KOPT-K1 (cell line): ENCODE results near the gene FGF3.

ENCODE experiments used
- H3K27ac ChIP-seq: fragments of 200-600 bp; sonication (generic); 2 replicates; pipeline ENCODE4 v1.5.1; 2016; ENCODE audit warnings: antibody characterized with exemption, mild to moderate bottlenecking, low read depth, low read length; ENCODE audit not compliant: poor library complexity, severe bottlenecking
- H3K36me3 ChIP-seq: fragments of 200-600 bp; sonication (generic); 2 replicates; pipeline ENCODE4 v1.5.1; 2017; ENCODE audit warnings: antibody characterized with exemption, mild to moderate bottlenecking, low read length, moderate library complexity; ENCODE audit not compliant: insufficient read depth
- H3K9me3 ChIP-seq: fragments of 200-600 bp; sonication (generic); 2 replicates; pipeline ENCODE4 v1.5.1; 2017; ENCODE audit warnings: antibody characterized with exemption, low read length, mild to moderate bottlenecking; ENCODE audit not compliant: insufficient read depth, poor library complexity, severe bottlenecking

FGF3 gene

DNA sequence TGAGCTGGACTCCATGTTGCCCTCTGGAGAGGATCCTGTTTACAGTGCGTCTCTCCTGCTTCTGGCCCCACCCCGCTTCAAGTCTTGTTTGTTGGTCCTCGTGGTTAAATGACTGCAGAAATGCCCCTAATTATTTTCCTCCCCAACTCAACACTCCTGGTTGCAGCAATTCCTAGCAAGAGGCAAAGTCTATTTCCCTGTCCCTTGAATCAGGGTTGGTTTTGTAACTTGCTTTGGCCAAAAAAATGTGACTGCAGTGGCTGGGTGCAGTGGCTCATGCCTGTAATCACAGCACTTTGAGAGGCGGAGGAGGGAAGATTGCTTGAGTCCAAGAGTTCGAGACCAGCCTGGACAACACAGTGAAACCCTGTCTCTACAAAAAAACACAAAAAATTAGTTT, 41.0 kb upstream of the FGF3 start:
- no peaks in the 10 kb centered on the region for H3K9me3 ChIP-seq

GRCh38 chr11:69859275-69859934, 40.2 kb upstream of the FGF3 start:
- Histone ChIP-seq H3K9me3 (no peaks in the 10 kb centered on the region), H3K27ac (no peak overlapping the region), H3K36me3 (no peaks in the 10 kb centered on the region)

More for the DNA sequence above, 41.0 kb upstream of the FGF3 start:
- H3K27ac ChIP-seq: no peak overlapping the region
- no peaks in the 10 kb centered on the region for H3K36me3 ChIP-seq

DNA sequence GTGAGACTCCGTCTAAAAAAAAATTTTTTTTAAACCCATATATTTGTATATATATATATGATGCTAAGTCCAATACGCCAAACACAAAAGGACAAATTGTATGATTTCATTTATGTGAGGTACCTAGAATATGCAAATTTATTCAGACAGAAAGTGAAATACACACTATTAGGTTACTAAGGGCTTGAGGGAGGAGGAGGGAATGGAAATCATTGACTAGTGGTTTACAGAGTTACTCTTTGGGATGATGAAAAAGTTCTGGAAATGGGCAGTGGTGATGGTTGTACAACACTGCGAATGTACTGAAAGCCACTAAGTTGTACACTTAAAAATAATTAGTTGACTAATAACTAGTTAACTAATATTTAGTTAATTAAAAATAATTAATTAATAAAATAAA, 36.2 kb upstream of the FGF3 start:
- no peaks in the 10 kb centered on the region for H3K36me3 ChIP-seq
- H3K9me3 ChIP-seq: peaks cover 22% of the 10 kb centered on the region
- H3K27ac ChIP-seq: no peak overlapping the region

GRCh38 chr11:69854713-69855112, 35.5 kb upstream of the FGF3 start:
- H3K36me3 ChIP-seq: no peaks in the 10 kb centered on the region
- H3K27ac ChIP-seq: no peak overlapping the region
- peaks cover 22% of the 10 kb centered on the region for H3K9me3 ChIP-seq

DNA sequence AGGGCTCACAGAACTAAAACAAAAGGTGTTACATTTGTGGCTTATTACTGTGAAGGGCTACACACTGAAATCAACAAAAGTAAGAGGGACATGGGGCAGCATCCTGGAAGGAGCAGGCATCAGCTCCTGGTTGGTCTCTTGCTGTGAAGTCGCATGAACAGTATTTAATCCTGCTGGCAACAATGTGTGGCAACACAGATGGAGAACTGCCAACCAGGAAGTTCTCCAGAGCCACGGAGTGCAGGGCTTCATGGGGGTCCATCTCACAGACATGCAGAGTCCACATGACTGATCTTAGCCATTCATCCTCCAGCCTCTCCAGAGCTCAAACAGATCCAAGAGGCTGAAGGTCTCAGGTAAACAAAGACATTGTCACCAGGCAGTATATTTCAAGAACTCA, 32.8 kb upstream of the FGF3 start:
- Histone ChIP-seq H3K27ac (no peak overlapping the region), H3K36me3 (no peaks in the 10 kb centered on the region), H3K9me3 (peaks cover 22% of the 10 kb centered on the region)

DNA sequence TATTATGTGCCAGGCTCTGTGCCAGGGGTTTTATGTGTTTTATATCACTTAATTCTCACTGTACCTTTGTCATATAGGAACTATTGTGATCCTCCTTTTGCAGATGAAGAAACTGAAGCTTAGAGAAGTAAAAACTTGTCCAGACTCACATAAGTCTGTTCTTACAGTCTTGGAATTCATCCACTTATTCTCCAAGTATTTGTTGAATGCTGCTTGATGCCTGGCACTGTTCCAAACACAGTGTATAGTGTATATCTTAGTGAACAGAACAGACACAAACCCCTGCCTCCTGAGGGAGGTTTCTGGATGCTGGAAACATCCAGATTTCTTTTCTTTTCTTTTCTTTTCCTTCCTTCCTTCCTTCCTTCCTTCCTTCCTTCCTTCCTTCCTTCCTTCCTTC, 29.0 kb upstream of the FGF3 start:
- Histone ChIP-seq H3K27ac (no peak overlapping the region), H3K9me3 (peaks cover 15% of the 10 kb centered on the region), H3K36me3 (no peaks in the 10 kb centered on the region)

DNA sequence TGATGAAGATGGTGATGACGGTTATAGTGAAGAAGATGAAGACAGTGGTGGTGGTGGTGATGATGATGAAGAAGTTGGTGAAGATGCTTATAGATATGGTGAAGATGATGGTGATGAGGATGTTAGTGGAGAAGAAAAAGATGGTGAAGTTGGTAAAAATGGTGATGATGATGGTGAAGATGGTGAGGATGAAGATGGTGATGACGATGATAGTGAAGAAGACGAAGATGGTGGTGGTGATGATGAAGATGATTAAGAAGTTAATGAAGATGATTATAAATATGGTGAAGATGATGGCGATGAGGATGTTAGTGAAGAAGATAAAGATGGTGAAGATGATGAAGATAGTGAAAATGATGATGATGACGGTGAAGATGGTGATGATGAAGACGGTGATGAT, 25.2 kb upstream of the FGF3 start:
- H3K9me3 ChIP-seq: no peaks in the 10 kb centered on the region
- no peak overlapping the region for H3K27ac ChIP-seq
- H3K36me3 ChIP-seq: no peaks in the 10 kb centered on the region

DNA sequence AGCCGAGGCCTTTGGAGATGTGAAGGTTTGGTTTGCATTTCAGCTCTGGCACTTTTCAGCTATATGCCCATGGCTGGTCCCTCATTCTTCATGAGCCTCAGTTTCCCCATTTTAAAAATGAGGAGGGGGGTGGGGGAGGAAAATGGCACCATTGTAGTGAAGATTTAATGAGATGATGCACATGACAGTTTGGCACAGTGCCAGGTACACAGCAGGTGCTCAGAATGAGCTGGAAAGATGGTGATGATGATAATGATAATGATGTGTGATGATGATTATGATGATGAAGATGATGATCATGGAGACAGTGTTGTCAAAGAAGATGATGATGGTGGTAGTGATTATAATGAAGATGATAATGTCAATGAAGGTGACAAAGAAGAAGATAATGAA, 24.3 kb upstream of the FGF3 start:
- Histone ChIP-seq H3K9me3 (no peaks in the 10 kb centered on the region), H3K27ac (no peak overlapping the region), H3K36me3 (no peaks in the 10 kb centered on the region)

- H3K9me3 ChIP-seq: no peaks in the 10 kb centered on the region
- no peaks in the 10 kb centered on the region for H3K36me3 ChIP-seq
- H3K27ac ChIP-seq: no peak overlapping the region
Measured at GRCh38 chr11:69842746-69843528, 23.7 kb upstream of the FGF3 start.

DNA sequence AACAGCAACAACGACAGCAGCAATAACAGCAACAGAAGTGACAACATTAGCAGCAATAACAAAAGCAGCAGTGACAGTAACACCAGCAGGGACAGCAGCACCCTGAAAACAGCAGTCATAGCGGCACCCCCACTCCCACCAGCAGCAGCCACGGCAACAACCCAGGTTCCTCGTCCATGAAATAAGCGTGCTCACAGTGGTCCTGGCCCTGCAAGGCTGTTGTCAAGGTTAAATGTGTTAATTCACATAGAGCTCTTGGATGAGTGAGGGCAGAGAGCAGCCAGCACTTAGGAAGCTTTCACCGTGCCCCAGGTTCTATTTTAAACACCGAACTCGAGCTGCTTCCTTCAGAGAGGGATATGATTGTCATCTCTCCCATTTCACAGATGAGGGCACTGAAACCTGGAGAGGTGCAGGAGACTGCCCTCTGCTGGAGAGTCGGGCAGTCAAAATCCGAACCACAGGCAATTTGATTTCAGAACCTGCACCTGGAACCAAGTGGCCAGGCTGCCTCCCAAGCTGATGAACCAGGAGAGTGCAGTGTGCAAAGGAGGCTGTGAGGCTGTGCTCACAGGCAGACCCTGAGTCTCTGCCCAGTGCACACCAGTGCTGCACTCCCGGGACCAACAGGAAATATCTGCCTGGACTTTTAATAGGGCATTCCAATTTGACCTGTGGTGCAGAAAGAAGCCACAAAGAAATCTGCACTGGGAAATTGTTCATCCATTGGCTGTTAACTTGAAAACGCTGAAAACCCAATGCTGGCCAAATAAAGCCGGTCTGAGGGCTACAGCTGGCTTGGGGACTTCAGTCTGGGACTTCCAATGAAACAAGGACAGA, 22.9 kb upstream of the FGF3 start:
- Histone ChIP-seq H3K36me3 (no peaks in the 10 kb centered on the region), H3K27ac (no peak overlapping the region), H3K9me3 (no peaks in the 10 kb centered on the region)

- no peak overlapping the region for H3K27ac ChIP-seq
Measured at GRCh38 chr11:69841170-69841858, 22.1 kb upstream of the FGF3 start.

GRCh38 chr11:69840371-69841169, 21.4 kb upstream of the FGF3 start:
- H3K9me3 ChIP-seq: no peaks in the 10 kb centered on the region
- H3K36me3 ChIP-seq: no peaks in the 10 kb centered on the region
- no peak overlapping the region for H3K27ac ChIP-seq

More at GRCh38 chr11:69841170-69841858, 22.1 kb upstream of the FGF3 start:
- H3K9me3 ChIP-seq: no peaks in the 10 kb centered on the region
- no peaks in the 10 kb centered on the region for H3K36me3 ChIP-seq

DNA sequence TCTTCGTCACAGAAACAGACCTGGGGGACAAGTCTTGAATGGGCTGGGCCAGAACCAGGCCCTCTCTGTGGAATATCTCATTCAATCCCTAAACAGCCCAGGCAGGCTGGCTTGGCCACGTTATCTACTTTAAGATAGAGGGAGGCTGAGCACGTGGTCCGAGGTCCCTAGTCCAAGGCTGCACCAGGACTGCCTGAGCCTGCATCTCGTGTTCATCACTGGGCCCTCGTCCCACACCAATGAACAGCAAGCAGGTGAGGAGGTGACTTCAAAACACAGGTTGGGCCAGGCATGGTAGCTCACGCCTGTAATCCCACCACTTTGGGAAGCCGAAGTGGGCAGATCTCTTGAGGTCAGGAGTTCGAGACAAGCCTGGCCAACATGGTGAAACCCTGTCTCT, 20.3 kb upstream of the FGF3 start:
- Histone ChIP-seq H3K9me3 (no peaks in the 10 kb centered on the region), H3K27ac (no peak overlapping the region), H3K36me3 (no peaks in the 10 kb centered on the region)

DNA sequence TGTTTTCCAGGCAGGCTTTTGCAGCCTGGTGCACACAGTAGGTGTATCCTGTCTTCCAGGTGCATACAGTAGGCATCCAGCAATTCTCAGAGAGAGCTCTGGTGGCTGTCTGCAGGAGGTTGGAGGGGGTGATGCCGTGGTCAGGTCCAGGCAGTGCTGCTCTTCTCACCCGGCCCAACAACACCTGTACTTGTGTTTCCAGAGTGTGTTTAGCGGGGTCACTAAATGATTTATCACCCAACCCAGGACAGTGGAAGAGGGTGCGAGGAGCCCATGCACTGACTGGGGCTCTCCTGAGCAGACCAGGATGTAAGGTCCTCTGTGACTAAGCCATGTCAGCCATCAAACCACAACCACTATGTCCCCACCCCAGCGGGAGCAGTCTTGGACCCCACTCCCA, 18.6 kb upstream of the FGF3 start:
- Histone ChIP-seq H3K9me3 (no peaks in the 10 kb centered on the region), H3K36me3 (no peaks in the 10 kb centered on the region), H3K27ac (no peak overlapping the region)
